NCI-H1417 treated with DMSO at 0.1 percent for 48 hours (cell line): ENCODE data around the gene OR10G8.
"Not testable (repeated sequence)": the region's sequence is repeated elsewhere in the genome, so short reads cannot be mapped to it uniquely, and the experiment has no call there.

Source experiments
- DNase-seq: peaks from one replicate; lab custom pipeline; 2025; lab: John Stamatoyannopoulos, UW

Gene OR10G8, protein sequence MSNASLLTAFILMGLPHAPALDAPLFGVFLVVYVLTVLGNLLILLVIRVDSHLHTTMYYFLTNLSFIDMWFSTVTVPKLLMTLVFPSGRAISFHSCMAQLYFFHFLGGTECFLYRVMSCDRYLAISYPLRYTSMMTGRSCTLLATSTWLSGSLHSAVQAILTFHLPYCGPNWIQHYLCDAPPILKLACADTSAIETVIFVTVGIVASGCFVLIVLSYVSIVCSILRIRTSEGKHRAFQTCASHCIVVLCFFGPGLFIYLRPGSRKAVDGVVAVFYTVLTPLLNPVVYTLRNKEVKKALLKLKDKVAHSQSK

DNA sequence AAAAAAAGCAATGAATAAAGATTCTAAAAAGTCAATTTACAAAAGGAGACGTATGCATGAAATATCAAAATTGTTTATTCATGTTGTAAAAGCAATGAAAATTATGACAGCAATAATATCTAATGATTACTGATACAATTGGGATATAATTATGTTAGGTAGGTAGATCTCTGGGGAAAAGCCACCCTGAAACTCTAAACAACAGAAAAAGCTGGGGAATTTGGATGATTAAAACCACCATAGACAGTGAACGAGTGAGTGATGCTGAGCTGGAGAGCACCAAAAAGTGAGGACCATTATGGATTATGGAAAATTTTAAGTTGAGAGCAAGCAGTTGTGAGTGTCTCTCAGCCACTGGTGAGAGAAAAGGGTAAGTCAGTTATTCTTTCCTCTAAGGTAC lies at the start of gene OR10G8:
OR10G8 (plus strand) TSS at position 301 of the 400 bp plus-strand sequence. CDS start 2,825 bp downstream, outside the sequence.
- no peak for DNase-seq

DNA sequence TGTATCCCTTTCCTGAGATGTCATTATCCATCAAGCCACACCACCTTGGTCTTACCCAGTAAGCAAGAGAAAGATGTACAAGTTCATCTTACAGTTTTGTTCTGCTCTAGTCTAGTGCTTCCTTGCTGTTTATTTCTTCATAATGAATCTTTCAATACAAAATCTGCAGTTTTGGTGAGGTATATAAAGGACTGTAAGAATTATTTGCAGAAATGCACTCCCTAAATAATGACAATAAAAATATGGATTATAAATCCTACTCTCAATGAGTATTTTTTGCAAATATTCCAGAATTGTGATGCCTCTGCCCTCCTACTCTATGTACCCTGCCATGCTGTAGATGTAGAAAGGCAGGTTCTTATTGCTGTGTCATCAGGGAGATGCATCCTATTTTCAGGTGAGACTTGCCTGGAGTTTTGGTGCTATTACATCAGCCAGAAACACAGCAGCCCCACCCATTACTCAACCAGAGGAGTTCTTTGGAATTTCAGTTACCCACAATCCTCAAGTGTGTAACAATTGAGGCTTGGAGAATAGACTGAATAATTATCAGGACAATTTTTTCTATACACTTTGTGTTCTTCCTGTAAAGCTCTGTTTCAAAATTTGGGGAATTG lies 48.8 kb upstream of the OR10G8 start, which contains the start of gene OR10S1:
OR10S1 (minus strand) TSS at position 51 of the 617 bp plus-strand sequence. CDS start 117 bp downstream, outside the sequence.
- no peak for DNase-seq

DNA sequence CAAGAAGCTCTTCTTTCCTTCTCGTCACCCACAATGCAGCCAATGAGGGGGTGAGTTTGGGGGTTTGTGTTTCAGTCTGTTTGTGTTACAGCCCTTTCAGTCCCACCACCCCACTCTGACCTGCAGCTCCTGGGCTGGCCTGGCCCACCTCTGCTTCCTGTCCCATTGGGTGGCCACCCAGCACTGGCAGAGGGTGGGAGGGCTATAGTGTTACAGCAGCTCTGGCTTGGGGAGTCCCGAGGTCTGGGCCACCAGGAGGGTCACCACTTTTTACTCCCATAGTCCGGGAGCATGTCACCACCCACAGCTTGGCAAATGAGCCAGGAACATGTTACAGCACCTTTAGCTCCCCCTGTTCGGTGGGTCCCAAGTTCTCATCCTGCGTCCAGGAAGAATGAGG lies 47.3 kb upstream of the OR10G8 start:
- DNase-seq = no peak

DNA sequence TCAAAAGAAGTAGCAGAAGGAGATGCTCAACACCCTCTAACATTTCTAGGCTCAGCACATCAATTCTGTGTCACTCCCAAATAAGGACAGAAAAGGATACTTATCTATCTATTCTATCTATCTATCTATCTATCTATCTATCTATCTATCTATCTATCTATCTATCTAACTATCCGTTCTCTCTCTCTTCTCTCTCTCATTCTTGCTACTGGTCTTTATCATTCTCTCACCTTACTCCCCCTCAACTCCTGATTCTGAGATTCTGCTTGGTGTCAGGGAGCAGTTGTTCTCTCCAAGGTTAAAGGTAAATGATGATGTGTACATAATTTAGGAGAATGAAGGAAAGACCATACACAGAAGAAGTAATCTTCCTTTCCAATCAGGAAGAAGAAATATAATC lies 31.5 kb upstream of the OR10G8 start, which contains the start of gene OR10G6:
OR10G6 (minus strand) TSS at position 43 of the 400 bp plus-strand sequence; CDS start at position 43, 0 bp downstream.
- no peak for DNase-seq

DNA sequence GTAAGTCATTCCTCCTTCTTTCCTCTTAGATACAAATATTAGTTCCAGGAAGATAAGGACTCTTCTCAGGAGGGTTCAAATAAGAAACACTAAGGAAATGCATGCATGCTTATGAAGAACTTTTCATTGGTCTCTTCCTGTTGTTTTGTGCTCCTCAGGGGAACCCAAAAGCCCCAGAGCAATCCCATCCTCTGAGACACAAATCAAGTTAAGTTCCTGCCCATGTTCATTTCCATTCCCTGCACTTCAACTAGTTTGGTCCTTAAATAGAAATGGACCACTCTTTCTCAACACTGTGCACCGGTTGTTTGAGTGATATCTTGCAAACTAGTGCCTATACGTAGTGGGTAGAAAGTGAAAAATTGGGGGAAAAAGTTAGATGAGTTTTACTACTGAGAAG lies 13.9 kb upstream of the OR10G8 start, which contains the start of gene OR10G4:
OR10G4 (plus strand) TSS at position 301 of the 400 bp plus-strand sequence. CDS start 2,578 bp downstream, outside the sequence.
- no peak for DNase-seq

DNA sequence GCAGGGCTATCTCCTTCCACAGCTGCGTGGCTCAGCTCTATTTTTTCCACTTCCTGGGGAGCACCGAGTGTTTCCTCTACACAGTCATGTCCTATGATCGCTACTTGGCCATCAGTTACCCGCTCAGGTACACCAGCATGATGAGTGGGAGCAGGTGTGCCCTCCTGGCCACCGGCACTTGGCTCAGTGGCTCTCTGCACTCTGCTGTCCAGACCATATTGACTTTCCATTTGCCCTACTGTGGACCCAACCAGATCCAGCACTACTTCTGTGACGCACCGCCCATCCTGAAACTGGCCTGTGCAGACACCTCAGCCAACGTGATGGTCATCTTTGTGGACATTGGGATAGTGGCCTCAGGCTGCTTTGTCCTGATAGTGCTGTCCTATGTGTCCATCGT lies 10.8 kb upstream of the OR10G8 start:
- DNase-seq = not testable (repeated sequence)

DNA sequence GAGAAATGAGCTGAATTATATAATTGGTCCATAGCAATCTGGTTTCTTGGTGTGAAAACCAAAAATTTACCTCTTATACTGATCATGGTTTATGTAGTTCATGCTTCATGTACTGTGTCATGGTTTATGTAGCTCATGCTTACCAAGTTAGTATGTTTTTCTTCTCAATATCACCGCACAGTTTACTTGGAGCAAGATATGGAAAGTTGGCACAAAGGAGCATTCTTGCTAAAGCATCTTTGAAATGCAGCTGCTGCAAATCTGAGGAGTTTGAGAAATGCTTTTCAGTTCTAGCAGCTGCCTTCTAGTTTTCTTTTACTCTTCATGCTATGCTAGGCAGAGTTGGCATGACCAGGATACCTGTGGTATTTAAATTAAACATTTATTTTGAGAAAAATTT lies 10.1 kb downstream of the OR10G8 start:
- DNase-seq = no peak

DNA sequence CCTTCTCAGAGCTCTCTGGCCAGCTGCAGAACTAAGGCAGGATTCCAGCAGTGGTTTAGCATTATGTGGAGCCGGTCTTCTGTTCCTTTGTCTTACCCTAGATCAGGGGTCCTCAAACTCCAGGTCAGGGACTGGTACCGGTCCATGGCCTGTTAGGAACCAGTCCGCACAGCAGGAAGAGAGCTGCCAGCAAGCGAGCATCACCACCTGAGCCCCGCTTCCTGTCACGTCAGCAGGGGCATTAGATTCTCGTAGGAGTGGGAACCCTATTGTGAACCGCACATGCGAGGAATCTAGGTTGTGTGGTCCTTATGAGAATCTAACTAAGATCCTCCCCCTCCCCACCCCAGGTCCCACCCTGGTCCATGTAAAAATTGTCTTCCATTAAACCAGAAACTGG lies 13.0 kb downstream of the OR10G8 start:
- no peak for DNase-seq

DNA sequence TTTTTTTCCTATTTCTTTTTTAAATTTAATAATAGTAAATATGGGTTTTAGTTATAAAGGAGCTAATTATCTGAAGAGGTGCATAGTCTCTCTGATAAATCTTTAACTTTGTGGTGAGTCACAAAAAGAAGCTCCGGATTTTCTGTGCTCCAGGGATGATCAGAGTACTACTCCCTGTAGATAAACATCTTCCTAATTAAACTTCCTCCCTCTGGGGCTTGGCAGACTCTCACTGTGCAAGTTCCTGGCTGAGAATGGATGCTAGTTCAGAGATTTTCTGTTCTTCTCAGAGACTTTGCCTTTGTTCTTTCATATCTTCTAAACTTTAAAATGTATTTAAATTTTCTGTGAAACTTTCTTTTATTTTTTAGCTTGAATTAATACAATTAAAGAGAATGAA lies 14.7 kb downstream of the OR10G8 start, which contains the start of gene OR10G7:
OR10G7 (minus strand) TSS at position 72 of the 400 bp plus-strand sequence. CDS start 2,324 bp downstream, outside the sequence.
- no peak for DNase-seq

DNA sequence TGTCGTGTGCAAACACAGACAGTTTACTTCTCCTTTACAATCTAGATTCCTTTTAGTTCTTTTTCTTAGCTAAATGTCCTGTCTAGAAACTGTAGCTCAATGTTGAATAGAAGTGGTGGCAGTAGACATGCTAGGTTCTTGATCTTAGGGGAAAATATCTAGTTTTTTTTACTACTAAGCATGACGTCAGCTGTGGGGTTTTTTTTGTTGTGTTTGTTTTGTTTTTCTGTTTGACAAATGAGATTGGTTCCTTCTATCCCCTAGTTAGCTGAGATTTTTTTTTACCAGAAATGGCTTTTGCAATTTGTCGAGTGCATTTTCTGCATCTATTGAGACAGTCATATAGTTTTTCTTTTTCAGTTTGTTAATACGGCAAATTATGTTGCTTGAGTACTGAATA lies 16.8 kb downstream of the OR10G8 start:
- DNase-seq = no peak

DNA sequence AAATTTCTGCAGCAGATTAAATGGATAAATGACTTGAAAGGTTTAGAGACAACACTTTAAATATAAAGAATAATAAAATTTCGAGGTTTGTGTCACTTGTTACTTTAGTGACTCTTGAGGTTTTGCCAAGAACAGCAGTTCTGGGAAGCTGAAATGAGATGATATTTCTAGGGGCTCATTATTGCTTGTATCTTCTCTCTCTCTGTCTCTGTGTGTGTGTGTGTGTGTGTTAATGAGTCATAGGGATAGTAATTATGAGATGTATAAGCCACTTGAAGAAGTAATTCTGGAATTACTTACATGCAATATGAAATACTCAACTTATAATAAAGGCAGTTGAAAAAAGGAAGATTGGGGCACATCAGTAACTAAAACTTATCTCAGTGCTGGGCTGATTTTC lies 24.1 kb downstream of the OR10G8 start:
- no peak for DNase-seq

DNA sequence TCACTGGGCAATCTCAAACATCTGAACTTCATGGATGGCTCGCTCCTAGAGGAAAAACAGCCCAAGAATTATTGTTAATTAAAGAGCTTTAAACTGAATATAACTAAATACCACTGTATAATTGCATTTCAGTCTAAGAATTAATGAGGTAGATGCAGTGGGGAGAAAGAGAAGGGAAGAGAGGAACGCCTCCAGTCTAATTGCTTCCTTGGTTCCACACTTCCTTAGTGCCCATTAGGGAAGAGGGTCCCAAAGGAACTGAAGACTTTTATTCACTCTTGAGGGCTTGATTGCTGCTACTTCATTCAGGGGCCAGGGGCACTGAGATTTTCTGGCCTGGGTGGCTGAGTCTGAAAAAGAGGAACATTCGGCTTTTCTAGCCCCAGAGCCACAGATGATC lies 26.4 kb downstream of the OR10G8 start:
- no peak for DNase-seq

DNA sequence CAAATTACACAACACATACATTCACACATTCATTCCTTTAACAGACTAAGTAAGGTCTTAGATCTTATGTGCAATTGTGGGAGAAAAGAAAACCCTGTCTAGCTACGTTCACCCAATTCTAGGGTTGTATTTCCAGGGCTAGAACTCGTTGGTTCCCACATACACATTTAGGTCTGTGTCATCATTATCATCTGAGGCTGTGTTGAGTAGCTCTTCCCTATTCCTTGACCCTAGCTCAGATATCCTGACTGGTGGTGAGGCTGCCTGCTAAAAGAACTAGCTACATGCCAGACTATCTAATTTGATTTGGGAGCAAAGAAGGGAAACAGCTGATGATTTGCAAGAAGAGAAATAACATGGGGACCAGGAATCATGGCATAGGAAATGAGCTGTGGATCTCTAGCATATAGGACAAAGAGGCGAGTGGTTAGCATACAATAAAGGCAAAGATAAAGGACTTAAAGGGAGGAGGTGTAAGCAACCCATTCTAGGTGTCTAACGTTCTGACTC lies 42.1 kb downstream of the OR10G8 start:
- DNase-seq = no peak

DNA sequence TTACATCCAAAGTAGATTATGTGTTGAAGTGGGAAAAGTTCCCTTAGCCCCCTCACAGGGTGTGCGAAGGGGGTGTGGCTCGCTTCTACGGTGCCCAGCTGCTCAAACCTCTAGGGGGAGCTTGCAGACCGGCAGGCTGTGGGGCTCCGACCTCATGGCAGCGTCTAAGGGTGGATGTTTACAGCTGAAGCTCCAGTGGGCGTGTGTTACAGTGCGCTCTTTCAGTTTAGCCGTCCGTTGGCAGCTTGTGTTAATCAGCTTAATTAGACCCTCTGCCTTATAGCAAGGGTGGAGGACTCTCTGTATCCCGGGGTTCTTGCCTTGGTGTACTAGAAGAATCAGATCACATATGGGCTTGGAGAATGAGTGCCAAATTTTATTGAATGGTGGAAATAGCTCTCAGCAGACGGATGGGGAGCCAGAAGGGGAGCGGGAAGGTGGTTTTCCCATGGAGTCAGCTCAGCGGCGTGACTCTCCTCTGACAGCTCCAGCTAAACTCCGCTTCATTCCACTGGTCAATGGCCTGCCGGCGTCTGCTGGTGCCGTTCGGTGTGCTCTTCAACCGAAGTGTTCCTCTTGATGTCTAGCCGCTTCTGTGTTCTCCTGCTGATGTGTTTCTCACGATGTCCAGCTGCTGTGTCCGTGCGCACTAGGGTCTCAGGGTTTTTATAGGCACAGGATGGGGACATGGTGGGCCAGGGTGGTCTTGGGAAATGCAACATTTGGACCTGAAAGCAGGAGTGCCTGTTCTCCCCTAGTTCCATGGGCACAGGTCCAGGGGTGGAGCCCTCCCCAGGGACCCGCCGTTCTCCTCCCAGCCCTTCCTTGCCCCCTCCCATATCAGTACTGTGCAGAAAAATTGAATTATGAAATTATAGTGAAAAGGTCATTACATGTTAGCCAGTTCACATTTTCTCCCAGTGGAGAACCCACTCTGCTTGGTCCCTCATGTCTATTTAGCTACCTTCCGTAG lies 43.1 kb downstream of the OR10G8 start:
- DNase-seq = peak; percentile 39

DNA sequence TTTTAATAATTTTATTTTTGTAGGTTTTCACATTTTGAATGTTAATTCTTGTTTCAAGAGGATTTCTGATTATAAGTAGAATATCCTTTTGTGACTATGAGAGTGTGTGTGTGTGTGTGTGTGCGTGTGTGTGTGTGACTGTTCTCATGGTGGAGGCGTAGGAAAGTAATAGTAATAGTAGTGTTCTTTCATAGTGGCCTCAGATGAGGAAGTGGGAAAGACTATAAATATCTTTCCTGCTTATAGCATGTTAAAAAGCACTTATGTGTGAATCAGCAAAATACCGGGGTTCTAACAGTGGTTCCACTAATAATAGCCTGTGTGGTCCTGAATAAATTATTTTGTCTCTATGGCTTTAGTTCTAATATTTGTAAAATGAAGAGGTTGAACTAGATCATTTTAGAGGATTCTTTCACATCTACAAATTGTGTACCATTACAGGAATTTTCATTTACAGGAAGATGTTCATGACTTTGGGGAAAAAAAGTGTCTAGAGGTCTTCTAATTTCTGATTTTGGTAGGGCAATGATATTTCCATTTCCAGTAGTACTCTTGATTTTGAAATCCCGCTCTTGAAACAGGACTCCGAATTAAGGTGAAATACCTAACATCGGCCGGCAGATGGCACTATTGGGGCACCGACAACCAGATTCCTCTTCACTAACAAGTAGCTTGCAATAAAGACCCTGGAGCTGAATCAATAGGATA lies 44.5 kb downstream of the OR10G8 start:
- peak; percentile 55 for DNase-seq

DNA sequence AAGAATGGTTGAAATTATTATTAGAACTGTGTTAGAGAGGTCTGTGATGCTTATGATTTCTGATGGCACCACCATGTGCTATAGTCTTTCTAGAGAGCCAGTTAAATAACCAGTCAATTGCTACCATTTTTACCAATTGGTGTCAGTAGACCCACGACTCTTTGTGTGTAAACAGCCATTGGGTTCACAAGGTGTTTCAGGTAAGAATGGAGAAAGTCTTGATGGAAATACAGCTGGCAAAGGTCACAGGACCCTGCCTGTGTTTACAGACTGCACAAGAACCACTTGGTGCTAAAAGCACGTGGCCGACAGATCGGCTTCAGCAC lies 45.0 kb downstream of the OR10G8 start:
- no peak for DNase-seq

DNA sequence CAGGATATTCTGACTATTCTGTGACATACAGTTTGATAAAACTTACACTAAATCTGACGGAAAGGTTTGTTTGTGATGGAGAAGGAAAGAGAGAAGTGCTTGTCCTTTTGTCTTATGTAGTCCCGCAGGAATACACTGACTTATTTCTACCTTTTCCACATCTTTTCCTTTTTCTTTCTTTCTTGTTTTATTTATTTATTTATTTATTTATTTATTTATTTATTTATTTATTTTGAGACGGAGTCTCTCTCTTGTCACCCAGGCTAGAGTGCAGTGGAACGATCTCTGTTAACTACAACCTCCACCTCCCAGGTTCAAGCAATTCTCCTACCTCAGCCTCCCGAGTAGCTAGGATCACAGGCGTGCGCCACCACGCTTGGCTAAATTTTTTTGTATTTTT lies 45.5 kb downstream of the OR10G8 start:
- no peak for DNase-seq

DNA sequence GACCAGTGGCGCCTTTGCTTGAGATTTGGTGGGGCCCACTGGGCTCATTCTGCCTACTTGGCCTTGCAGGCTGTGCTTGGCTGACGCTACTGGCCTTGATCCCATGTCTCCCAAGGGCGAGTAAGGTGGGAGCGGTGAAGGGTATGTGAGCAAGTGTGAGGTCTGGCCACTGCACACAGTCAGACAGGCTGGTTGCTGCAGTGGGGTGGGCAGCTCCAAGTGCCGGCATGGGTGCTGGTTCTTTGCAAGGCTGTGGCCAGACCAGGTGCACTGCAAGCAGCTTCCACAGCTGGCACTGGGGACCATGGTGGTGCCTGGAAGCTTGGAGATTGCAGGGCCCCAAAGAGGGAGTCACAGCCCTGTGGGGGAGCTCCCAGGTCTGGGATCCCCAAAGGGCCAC lies 48.0 kb downstream of the OR10G8 start:
- DNase-seq = no peak

DNA sequence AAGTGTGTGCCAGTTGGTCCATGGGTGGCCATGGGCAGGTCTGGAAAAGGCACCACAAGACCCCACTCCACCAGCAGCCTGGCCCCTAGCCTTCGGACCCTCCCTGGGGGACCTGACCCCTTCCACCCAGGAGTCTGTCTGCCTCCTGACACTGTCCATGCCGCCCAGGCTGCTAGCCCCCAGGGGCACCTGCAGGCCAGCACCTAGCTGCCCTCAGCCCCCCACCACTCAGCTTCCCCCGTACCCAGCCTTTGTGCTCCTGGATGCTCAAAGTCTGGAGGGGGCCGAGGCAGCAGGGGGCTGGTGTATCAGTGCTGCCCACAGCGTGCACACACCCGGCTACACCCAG lies 48.9 kb downstream of the OR10G8 start:
- DNase-seq = no peak

DNA sequence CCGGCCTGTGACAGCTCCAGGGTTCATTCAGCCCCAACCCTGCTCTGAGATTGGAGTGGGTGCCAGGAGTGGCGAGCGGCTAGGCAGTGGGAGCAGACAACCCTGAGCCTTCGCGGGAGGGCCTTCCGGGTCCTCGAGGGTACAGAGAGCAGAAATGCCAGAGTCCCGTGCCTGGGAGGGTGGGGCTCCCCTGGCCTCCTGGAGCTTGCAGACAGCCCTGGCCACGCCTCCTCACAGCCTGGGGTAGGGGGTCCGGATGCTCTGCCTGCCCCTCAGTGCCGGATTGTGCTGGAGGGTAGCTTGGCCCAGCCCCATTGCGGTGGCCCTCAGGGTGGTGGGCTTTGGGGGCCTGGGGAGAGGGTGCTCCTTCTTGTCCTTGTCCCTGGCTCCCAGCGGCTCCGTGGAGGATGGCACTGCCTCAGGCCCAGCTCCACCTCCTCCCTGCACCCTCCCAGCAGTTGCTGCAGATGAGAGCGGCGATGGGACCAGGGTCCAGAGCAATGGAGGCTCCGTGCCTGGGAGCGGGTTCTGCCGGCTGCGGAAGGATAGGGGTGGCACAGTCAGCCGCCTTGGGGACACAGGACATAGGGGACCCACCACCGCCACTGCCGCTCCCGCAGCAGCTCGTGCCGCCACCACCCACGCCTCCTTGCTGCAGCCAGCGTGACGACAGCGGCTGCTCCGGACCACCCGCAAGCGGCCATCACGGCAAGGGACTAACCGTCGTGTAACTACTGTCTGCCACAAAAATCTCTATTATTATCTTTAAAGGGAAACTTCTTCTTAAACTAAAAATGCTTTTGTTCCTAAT lies 49.4 kb downstream of the OR10G8 start:
- DNase-seq = no peak

DNA sequence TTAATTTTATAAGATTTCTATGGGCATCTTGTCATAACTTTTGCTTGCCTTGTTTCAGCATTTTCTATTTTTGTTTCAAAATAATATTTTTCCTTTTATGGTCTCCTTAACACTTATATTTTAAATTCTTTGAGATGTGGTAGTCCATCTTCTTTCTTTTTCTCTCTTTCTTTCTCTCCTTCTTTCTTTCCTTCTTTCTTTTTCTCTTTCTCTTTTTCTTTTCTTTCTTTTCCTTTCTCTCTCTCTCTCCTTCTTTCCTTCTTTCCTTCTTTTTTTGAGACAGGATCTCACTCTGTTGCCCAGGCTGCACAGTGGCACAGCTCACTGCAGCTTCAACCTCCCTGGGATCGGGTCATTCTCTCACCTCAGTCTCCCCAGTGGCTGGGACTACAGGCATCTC lies 50.7 kb downstream of the OR10G8 start:
- DNase-seq = no peak
